Stimulated activated naive CD4-positive, alpha-beta T cell treated with Interleukin-2 at 50 U/mL for 16 hours (primary cell): ENCODE measurements around the gene GCLM.

ENCODE experiments used
- DNase-seq: peaks from one replicate; lab custom pipeline; 2025; lab: John Stamatoyannopoulos, UW

The GCLM gene

DNA sequence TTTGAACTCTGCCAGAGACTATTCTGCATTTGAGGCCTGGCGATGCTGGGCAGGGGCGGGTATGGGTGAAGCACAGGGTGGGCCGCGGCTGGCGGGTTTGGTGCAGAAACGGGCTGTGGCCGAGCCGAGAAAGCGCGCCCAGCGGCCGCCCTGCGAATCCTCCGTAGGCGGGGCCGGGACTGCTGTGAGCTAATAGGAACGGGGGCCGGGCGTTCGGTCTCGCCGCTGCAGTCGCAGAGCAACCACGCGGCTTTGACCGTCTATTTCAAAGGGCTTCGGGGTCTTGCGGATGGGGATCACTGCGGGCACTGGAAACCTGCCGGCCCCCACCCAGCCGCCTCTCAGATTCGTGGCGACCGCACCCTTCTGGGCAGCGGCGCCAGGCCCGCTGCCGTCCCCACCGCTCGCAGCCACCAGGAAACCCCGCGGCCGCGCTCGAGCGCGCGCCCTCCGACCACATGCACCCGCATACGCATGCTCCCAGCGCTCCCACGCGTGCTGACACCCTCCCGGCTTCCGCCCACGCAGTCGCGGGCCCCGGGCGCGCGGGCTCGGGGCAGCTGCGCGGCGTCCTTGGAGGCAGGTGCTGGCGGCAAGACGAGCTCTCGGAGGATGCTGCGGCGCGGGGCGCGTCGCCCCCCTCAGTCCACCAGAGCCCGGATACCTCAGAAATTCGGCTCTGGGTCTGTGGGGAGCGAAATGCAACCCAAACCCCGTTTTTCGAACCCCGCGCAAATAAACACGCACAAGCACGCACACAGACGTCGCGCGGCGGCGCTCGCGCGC, 62.8 kb downstream of the GCLM start:
- DNase-seq: peak; percentile 78

DNA sequence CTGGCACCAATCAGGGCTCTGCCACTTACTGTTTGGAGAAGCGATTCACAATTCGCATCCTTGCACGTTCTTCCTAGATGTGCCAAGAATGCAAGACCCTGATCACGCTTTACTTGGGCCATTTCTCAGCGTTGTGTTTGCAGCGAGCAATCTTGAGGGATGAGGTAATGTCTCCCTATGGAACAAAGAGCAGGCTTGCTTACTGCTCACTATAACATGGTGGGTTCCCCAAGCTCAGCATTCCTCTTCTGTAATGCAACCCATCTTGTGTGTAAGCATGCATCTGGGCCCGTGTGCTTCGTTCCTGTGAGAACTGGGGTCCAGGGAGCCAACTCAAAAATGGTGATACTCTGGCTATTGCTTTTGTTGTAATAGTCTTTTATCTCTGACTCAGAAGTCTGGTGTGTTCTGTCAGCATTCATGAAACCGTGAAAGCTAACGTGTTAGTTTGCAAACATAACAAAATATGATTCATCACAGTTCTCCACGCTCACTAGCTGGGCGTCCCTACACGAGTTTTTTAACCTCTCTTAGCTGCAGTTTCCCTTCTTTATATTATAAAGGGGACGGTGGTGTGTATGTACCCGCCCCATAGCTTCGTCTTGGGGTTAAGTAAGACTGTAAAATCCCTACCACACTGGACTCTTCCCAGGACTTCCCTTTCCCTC, 63.6 kb downstream of the GCLM start:
- DNase-seq: peak; percentile 61

- DNase-seq: no peak
These were observed 64.8 kb downstream of the GCLM start for GRCh38 chr1:93844262-93845045.

DNA sequence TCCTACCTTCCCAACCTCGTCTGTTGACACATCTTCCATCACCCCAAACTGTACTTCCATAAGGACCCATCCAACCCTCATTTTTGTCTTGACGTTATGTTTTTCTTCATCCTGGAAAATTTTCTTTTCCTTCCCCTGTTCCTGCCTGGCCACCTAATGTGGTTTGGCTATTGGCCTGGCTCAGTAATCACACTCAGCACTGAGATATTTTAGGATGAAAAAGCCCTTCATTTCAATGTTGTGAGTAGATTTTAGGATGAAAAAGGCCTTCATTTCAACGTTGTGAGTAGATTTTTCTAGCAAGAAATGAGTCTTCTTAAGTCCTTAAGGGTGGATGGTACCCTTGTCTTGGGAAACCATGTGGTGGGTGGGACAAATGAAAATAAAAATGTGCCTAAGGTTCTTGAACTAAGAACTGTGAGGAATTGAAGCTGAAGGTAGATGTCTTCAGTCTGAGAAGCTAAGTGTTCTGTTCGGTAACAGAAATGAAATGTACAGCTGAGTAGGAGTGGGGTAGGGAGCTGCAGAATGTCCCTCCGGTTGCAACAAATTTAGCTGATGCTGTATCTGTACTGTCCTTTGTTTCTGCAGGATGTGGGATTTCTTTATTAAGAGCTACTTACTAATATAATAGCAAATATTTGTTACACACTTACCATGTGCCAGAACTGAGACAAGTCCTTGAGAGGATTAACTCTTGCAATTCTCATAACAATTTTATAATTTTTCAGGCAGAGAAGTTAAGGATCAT, 66.3 kb downstream of the GCLM start:
- no peak for DNase-seq

GRCh38 chr1:93841771-93842170, 67.5 kb downstream of the GCLM start:
- DNase-seq: no peak

DNA sequence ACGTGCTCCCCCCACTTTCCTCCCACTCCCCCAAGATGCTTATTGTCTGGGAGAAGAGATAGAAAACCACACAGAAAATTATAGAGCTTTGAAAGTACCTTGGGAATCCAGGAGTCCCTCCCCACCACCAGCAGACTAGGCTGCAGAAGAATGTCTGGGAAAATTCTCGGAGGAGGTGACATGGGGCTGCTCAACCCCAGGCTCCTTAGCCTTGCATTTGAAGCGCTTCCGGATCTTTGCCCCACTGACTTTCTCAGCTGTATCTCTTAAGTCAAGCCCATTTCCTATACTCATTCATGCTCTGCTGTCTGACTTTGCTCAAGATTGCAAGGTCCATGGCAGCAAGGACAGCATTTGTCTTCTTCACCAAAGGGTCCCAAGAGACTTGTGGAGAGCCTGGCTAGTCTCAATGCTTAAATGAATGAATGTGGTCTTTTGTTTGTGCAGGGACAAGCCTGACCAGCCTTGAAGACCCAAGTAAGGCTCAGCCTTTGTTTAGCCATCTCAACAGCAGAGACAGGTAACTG, 68.2 kb downstream of the GCLM start:
- no peak for DNase-seq

DNA sequence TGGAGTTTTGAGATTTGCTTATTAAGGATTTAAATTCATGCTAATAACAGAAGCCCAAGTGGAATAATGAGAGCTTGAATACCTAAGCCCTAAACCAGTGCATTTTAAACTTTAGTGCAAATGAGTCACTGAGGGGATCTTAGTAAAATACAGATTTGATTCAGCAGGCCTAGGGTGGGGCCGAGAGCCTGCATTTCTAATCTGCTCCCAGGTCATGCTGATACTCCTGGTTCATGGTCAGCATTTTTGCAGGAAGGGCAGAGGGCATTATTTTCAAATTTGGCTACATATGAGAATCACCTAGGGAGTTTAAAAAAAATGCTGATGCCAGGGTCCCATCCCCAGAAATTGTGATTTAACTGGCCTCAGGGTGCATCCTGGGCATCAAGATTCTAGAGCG, 69.5 kb downstream of the GCLM start:
- DNase-seq: no peak

DNA sequence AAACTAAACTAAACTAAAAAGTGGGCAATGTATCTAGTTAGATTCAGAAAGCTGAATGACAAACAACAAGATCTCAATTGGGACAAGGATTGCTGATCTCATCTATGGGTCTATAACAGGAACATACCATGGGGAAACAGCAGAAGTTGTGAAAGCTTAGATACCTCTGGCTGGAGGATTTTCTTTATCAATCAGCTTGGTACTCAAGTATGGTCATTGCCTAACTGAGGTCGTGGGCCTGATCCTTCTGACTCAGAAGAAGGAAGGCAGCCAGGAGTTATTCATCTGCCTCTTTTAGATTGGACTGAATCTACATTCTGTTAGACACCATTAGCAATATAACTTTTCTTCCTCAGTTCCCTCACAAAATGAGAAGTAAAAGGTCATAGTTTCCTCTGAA, 69.9 kb downstream of the GCLM start:
- DNase-seq: no peak

- no peak for DNase-seq
These were observed 71.3 kb downstream of the GCLM start for GRCh38 chr1:93837961-93838360.
